IMR-90 (cell line): ENCODE measurements around the gene ZCCHC14. TPM values are rescaled to one million over a fixed set of nuclear protein-coding genes. Genes with fewer than 3 reads are reported as not detected.

Experiments
- ATAC-seq: fragments of 200-7000 bp; cut with Tn5 transposase; 2 replicates; pipeline ENCODE4 v1.9.1; 2020; ENCODE audit warnings: low read depth, mild to moderate bottlenecking, moderate library complexity
- BruUV-seq: library from RNA; stranded (reverse); fragments of 400-500 nt; replicated peaks from 2 replicates; lab custom pipeline; 2021; lab: Mats Ljungman, UMichigan
- CTCF ChIA-PET: fragments of 300-600 bp; formaldehyde crosslinking; extraction: SDS; loops from one replicate; lab custom pipeline; 2021; ENCODE audit warnings: antibody characterized with exemption; lab: Yijun Ruan, JAX
- POLR2A ChIA-PET: fragments of 300-600 bp; sonication (Branson Sonifier 250); formaldehyde crosslinking; loops from one replicate; lab custom pipeline; 2022; ENCODE audit warnings: antibody characterized with exemption; ENCODE audit not compliant: unreplicated experiment; lab: Charles Lee
- DNase-seq: peaks from one replicate; pipeline ENCODE4 v3.0.0; 2013
- H2AFZ ChIP-seq: replicated peaks from 2 replicates; pipeline ENCODE3; 2013; ENCODE audit warnings: low read length, mild to moderate bottlenecking; ENCODE audit not compliant: poor library complexity
- H2AK5ac ChIP-seq: 2 replicates; pipeline ENCODE4 v1.6.1; 2013; ENCODE audit warnings: low read depth, low read length, inconsistent platforms
- H2AK9ac ChIP-seq: replicated peaks from 2 replicates; pipeline ENCODE3; 2013; ENCODE audit warnings: mild to moderate bottlenecking, low read depth, low read length, moderate library complexity; ENCODE audit not compliant: poor library complexity
- H2BK120ac ChIP-seq: 2 replicates; pipeline ENCODE4 v1.6.1; 2013; ENCODE audit warnings: low read depth, low read length, inconsistent platforms
- H2BK15ac ChIP-seq: 3 replicates; pipeline ENCODE4 v1.6.1; 2013; ENCODE audit warnings: low read depth, low read length, inconsistent platforms
- H2BK20ac ChIP-seq: 2 replicates; pipeline ENCODE4 v1.6.1; 2013; ENCODE audit warnings: low read depth, mild to moderate bottlenecking, inconsistent platforms, low read length, moderate library complexity
- H2BK5ac ChIP-seq: 2 replicates; pipeline ENCODE4 v1.6.1; 2013; ENCODE audit warnings: mild to moderate bottlenecking, low read depth, low read length, inconsistent platforms; ENCODE audit not compliant: poor library complexity, severe bottlenecking
- H3K14ac ChIP-seq: replicated peaks from 2 replicates; pipeline ENCODE4 v1.6.1; 2013; ENCODE audit warnings: low read depth, low read length, inconsistent platforms
- H3K18ac ChIP-seq: 2 replicates; pipeline ENCODE4 v1.6.1; 2013; ENCODE audit warnings: low read depth, low read length, control low read depth
- H3K23ac ChIP-seq: 2 replicates; pipeline ENCODE4 v1.6.1; 2013; ENCODE audit warnings: low read depth, low read length, inconsistent platforms
- H3K27ac ChIP-seq: 2 replicates; pipeline ENCODE4 v1.5.1; 2013; ENCODE audit warnings: mild to moderate bottlenecking, control low read depth, low read length; ENCODE audit not compliant: insufficient read depth
- H3K27me3 ChIP-seq: 2 replicates; pipeline ENCODE4 v1.6.1; 2013; ENCODE audit warnings: low read length; ENCODE audit not compliant: control insufficient read depth, insufficient read depth
- H3K36me3 ChIP-seq: 2 replicates; pipeline ENCODE4 v1.6.1; 2013; ENCODE audit warnings: low read length, mixed read lengths; ENCODE audit not compliant: control insufficient read depth, insufficient read depth
- H3K4ac ChIP-seq: 2 replicates; pipeline ENCODE4 v1.6.1; 2013; ENCODE audit warnings: low read depth, low read length, inconsistent platforms
- H3K4me1 ChIP-seq: 2 replicates; pipeline ENCODE4 v1.6.1; 2013; ENCODE audit warnings: low read length, mixed read lengths; ENCODE audit not compliant: control insufficient read depth, insufficient read depth
- H3K4me2 ChIP-seq: 2 replicates; pipeline ENCODE4 v1.6.1; 2013; ENCODE audit warnings: low read depth, mild to moderate bottlenecking, control low read depth, low read length, moderate library complexity
- H3K4me3 ChIP-seq: 2 replicates; pipeline ENCODE4 v1.5.1; 2013; ENCODE audit warnings: low read depth, mild to moderate bottlenecking, control low read depth, low read length, moderate library complexity; ENCODE audit not compliant: insufficient read depth
- H3K56ac ChIP-seq: 2 replicates; pipeline ENCODE4 v1.6.1; 2013; ENCODE audit warnings: low read length, inconsistent platforms; ENCODE audit not compliant: insufficient read depth; ENCODE audit errors: extremely low read depth
- H3K79me1 ChIP-seq, 2 experiments: 2 replicates each; pipeline ENCODE4 v1.6.1; 2013; ENCODE audit warnings: low read length in 2 of 2, inconsistent platforms in 1 of 2, low read depth in 1 of 2
- H3K9ac ChIP-seq: 2 replicates; pipeline ENCODE4 v1.6.1; 2013; ENCODE audit warnings: low read depth, low read length, control low read depth
- H3K9me1 ChIP-seq: 2 replicates; pipeline ENCODE4 v1.6.1; 2013; ENCODE audit warnings: low read length, inconsistent platforms; ENCODE audit not compliant: insufficient read depth
- H3K9me3 ChIP-seq: 2 replicates; pipeline ENCODE4 v1.6.1; 2013; ENCODE audit warnings: low read length; ENCODE audit not compliant: control insufficient read depth, insufficient read depth
- H4K20me1 ChIP-seq: 2 replicates; pipeline ENCODE4 v1.6.1; 2013; ENCODE audit warnings: low read length, inconsistent platforms; ENCODE audit not compliant: insufficient read depth
- H4K5ac ChIP-seq: 2 replicates; pipeline ENCODE4 v1.6.1; 2013; ENCODE audit warnings: mild to moderate bottlenecking, low read depth, low read length, control low read depth
- H4K8ac ChIP-seq, 2 experiments: 2 replicates each; pipeline ENCODE4 v1.6.1; 2013; ENCODE audit warnings: low read depth in 2 of 2, low read length in 2 of 2, control low read depth in 1 of 2, inconsistent platforms in 1 of 2
- H4K91ac ChIP-seq: 2 replicates; pipeline ENCODE4 v1.6.1; 2013; ENCODE audit warnings: low read depth, low read length, inconsistent platforms; ENCODE audit not compliant: insufficient read depth
- BHLHE40 ChIP-seq: fragments of 150-350 bp; IDR thresholded peaks from 2 replicates; pipeline ENCODE4 v1.6.1; 2016; ENCODE audit warnings: mild to moderate bottlenecking, low read depth, low read length
- FOS ChIP-seq: fragments of 150-350 bp; IDR thresholded peaks from 2 replicates; pipeline ENCODE4 v1.6.1; 2016; ENCODE audit warnings: low read depth, low read length
- MAFK ChIP-seq: IDR thresholded peaks from 2 replicates; pipeline ENCODE4 v1.6.1; 2012; ENCODE audit warnings: low read depth, low read length, improper control_type of control experiment
- MAZ ChIP-seq: IDR thresholded peaks from 2 replicates; pipeline ENCODE4 v1.6.1; 2012; ENCODE audit warnings: low read depth, mild to moderate bottlenecking, low read length, improper control_type of control experiment, moderate library complexity, borderline replicate concordance
- MXI1 ChIP-seq: IDR thresholded peaks from 2 replicates; pipeline ENCODE4 v1.6.1; 2012; ENCODE audit warnings: low read depth, mild to moderate bottlenecking, low read length, moderate library complexity, borderline replicate concordance
- NFE2L2 ChIP-seq: fragments of 150-350 bp; IDR thresholded peaks from 2 replicates; pipeline ENCODE4 v1.6.1; 2016; ENCODE audit warnings: low read depth, mild to moderate bottlenecking, low read length
- POLR2A ChIP-seq: IDR thresholded peaks from 2 replicates; pipeline ENCODE4 v1.6.1; 2012; ENCODE audit warnings: mild to moderate bottlenecking, low read depth, low read length
- RAD21 ChIP-seq: IDR thresholded peaks from 2 replicates; pipeline ENCODE4 v1.6.1; 2012; ENCODE audit warnings: low read length, improper control_type of control experiment
- RCOR1 ChIP-seq: IDR thresholded peaks from 2 replicates; pipeline ENCODE4 v1.6.1; 2012; ENCODE audit warnings: mild to moderate bottlenecking, low read length, improper control_type of control experiment; ENCODE audit not compliant: insufficient replicate concordance
- RFX5 ChIP-seq: IDR thresholded peaks from 2 replicates; pipeline ENCODE4 v1.8.0; 2012; ENCODE audit warnings: low read depth, mild to moderate bottlenecking, low read length, moderate library complexity
- USF2 ChIP-seq: fragments of 150-350 bp; IDR thresholded peaks from 2 replicates; pipeline ENCODE4 v1.6.1; 2017; ENCODE audit warnings: mild to moderate bottlenecking, antibody characterized with exemption, low read length, low read depth
- WGBS, 2 experiments: methylation state at CpG; one replicate each; pipeline versions ENCODE4 v1.1.5 to v1.1.7; 2013; ENCODE audit warnings: missing lambda C conversion rate in 2 of 2; ENCODE audit not compliant: insufficient read length in 1 of 2; ENCODE audit errors: extremely low coverage in 2 of 2; 5-methylcytosine and 5-hydroxymethylcytosine counted together
- dilution Hi-C: fragments of 300-500 bp; cut with HindIII; formaldehyde crosslinking; loops from one replicate; pipeline ENCODE4 v1.14.3; 2018; ENCODE audit warnings: low sequenced_read_pairs; ENCODE audit not compliant: unreplicated experiment
- in situ Hi-C: fragments of 300-500 bp; cut with MboI; formaldehyde crosslinking; loops from 3 replicates; pipeline ENCODE4 v1.14.3; 2019; ENCODE audit warnings: low sequenced_read_pairs, inconsistent platforms, mixed read lengths
- intact Hi-C: fragments of 100-400 bp; cut with micrococcal nuclease; formaldehyde crosslinking; loops from 2 replicates; pipeline ENCODE4 v1.10.0; 2022
- polyA plus RNA-seq, 3 experiments: library from polyadenylated mRNA; depleted of rRNA; stranded (reverse); fragments of >200 nt; gene quantifications; 2 replicates each; pipeline ENCODE4 v1.2.3, GENCODE V29; 2012; ENCODE audit warnings: low replicate concordance in 1 of 3
- total RNA-seq: library from RNA; depleted of rRNA; stranded (reverse); fragments of >200 nt; gene quantifications from 2 replicates; pipeline ENCODE4 v1.2.3, GENCODE V29; 2012
- TF ChIP-seq, protein P1 (sequence below): fragments of 150-350 bp; IDR thresholded peaks from 2 replicates; pipeline ENCODE4 v1.6.1; 2016; ENCODE audit warnings: low read depth, mild to moderate bottlenecking, low read length, moderate library complexity, borderline replicate concordance

The ZCCHC14 gene
- total and polyA plus RNA-seq, 2 of the 4 experiments (the other 2 are of a cell fraction) = 2.5 to 5.3 TPM

GRCh38 chr16:87391950-87392820 lies 100.6 kb downstream of the ZCCHC14 start, which contains the start of gene MAP1LC3B (continued):
- TF ChIP-seq POLR2A (peak; percentile 99), NFE2L2 (no peak), MAZ (peak; percentile 97)

DNA sequence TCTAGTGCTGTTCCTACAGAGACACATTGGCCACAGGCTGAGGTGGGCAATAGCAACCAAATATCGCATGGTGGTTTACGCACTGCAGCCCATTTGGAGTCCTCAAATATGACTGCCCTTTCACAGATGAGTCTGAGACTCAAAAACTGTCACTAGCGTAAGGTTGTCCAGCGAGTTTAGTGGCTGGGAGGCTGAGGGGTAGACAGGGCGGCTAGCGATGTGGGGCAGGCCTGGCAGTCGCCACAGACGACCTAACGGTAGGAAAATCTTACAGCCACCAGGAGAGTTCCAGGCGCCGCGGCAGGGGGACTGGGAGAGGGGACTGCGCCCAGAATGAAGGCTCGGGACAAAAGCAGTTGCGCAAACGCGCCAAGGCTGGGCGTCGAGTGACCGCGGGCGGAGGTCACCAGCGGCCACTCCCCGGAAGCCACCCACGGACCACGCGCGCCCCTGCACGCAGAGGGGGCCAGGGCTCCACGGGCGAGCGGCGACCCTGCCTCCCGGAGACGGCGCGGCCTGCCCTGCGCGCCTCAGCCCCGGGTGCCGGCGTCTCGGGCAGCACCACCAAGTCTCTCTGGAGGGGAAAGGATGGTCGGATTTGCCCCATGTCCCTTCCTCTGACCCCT lies 101.4 kb downstream of the ZCCHC14 start:
- peak overlapping the region; percentile 62 for H4K5ac ChIP-seq
- H2AK9ac ChIP-seq = peak overlapping the region; percentile 96
- dilution Hi-C loops = no loop called here
- peaks cover 0 to 41% of the 10 kb centered on the region in 2 experiments; a peak in 3 of 4 replicates for H3K79me1 ChIP-seq
- H3K4me3 ChIP-seq = peak overlapping the region; percentile 69
- ChIA-PET CTCF (no interaction called here), POLR2A (no interaction called here)
- H2AK5ac ChIP-seq = peak overlapping the region; percentile 99
- H3K9me1 ChIP-seq = peaks cover 7% of the 10 kb centered on the region; the same call in 1 of the 2 replicates
- peak overlapping the region; percentile 84 for H2BK120ac ChIP-seq
- intact Hi-C loops = no loop called here
- BruUV-seq = no TSS peak
- peak overlapping the region; percentile 90 for H3K27ac ChIP-seq
- DNase-seq = no peak
- H3K9ac ChIP-seq = peak overlapping the region; percentile 75
- H3K4me2 ChIP-seq = peak overlapping the region; percentile 68
- peak overlapping the region; percentile 99 for H3K23ac ChIP-seq
- H3K14ac ChIP-seq = peak overlapping the region; percentile 97
- H2AFZ ChIP-seq = peak overlapping the region; percentile 87
- no peak overlapping the region for H2BK20ac ChIP-seq
- ATAC-seq = peak; percentile 9
- H3K4me1 ChIP-seq = peaks cover 7% of the 10 kb centered on the region
- H3K27me3 ChIP-seq = no peaks in the 10 kb centered on the region
- H3K36me3 ChIP-seq = no peaks in the 10 kb centered on the region
- peak overlapping the region; percentile 88 for H4K91ac ChIP-seq
- WGBS, 2 experiments = 12% methylated on average over 9 of the region's 44 CpGs; no CpG with 5 or more reads in 1 of the 2 experiments
- no peaks in the 10 kb centered on the region for H3K9me3 ChIP-seq
- peak overlapping the region; percentile 55; the same call in 1 of the 2 replicates for H3K18ac ChIP-seq
- peak overlapping the region; percentile 95 to 98 for H4K8ac ChIP-seq
- peak overlapping the region; percentile 97 for H3K4ac ChIP-seq
- H2BK15ac ChIP-seq = peak overlapping the region; percentile 78; the same call in 1 of the 3 replicates
- H3K56ac ChIP-seq = no peak overlapping the region; the same call in 1 of the 2 replicates
- H2BK5ac ChIP-seq = peak overlapping the region; percentile 86
- in situ Hi-C loops = no loop called here
- peaks cover 31% of the 10 kb centered on the region for H4K20me1 ChIP-seq
- TF ChIP-seq RCOR1 (no peak), RFX5 (no peak), MAZ (no peak), USF2 (no peak), BHLHE40 (0 out of 2 replicates have a peak, but pooled peaks have one; percentile 13), MAFK (no peak), FOS (no peak), NFE2L2 (no peak), MXI1 (no peak), POLR2A (no peak), RAD21 (no peak)
- TF ChIP-seq, protein P1, sequence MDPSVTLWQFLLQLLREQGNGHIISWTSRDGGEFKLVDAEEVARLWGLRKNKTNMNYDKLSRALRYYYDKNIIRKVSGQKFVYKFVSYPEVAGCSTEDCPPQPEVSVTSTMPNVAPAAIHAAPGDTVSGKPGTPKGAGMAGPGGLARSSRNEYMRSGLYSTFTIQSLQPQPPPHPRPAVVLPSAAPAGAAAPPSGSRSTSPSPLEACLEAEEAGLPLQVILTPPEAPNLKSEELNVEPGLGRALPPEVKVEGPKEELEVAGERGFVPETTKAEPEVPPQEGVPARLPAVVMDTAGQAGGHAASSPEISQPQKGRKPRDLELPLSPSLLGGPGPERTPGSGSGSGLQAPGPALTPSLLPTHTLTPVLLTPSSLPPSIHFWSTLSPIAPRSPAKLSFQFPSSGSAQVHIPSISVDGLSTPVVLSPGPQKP = no peak
